A204.1 (cell line): ENCODE data around the gene CDRT15L2.
"Not testable (repeated sequence)": the region's sequence is repeated elsewhere in the genome, so short reads cannot be mapped to it uniquely, and the experiment has no call there.

Experiments
- FAIRE-seq: peaks from 2 replicates; lab custom pipeline; 2012; peaks lifted over from hg19 to GRCh38; lab: Jason Lieb, UNC

Gene CDRT15L2

GRCh38 chr17:20575071-20575470 is 4.5 kb upstream of the CDRT15L2 start:
- peak; percentile 16 for FAIRE-seq

GRCh38 chr17:20583891-20584577 is 4.5 kb downstream of the CDRT15L2 start:
- FAIRE-seq, result not testable (repeated sequence)

GRCh38 chr17:20588744-20589453 is 9.4 kb downstream of the CDRT15L2 start:
- not testable (repeated sequence) for FAIRE-seq

- FAIRE-seq, result not testable (repeated sequence)
These were observed 9.9 kb downstream of the CDRT15L2 start for GRCh38 chr17:20589454-20589810.

GRCh38 chr17:20591040-20591439 is 11.5 kb downstream of the CDRT15L2 start:
- FAIRE-seq, result not testable (repeated sequence)

GRCh38 chr17:20605568-20605967 is 26.0 kb downstream of the CDRT15L2 start:
- FAIRE-seq, result not testable (repeated sequence)

- FAIRE-seq, result not testable (repeated sequence)
These were observed 30.0 kb downstream of the CDRT15L2 start for GRCh38 chr17:20609490-20609889.

GRCh38 chr17:20611309-20611708 is 31.8 kb downstream of the CDRT15L2 start:
- FAIRE-seq, result no peak

GRCh38 chr17:20612635-20613034 is 33.1 kb downstream of the CDRT15L2 start:
- no peak for FAIRE-seq

GRCh38 chr17:20613248-20613647 is 33.7 kb downstream of the CDRT15L2 start:
- no peak for FAIRE-seq

- no peak for FAIRE-seq
These were observed 34.4 kb downstream of the CDRT15L2 start for GRCh38 chr17:20613905-20614304.

- FAIRE-seq, result not testable (repeated sequence)
These were observed 35.9 kb downstream of the CDRT15L2 start for GRCh38 chr17:20615461-20615860.
